H1 (cell line): Measurements from ENCODE around the gene RFNG. TPM values are rescaled to one million over a fixed set of nuclear protein-coding genes. Genes with fewer than 3 reads are reported as not detected.

Experiments
- BACH1 ChIP-seq: IDR thresholded peaks from 2 replicates; pipeline ENCODE4 v1.6.1; 2012; ENCODE audit warnings: low read length, improper control_type of control experiment
- CBX8 ChIP-seq: fragments of 300-800, 300-1000 bp; sonication (generic); IDR thresholded peaks from 2 replicates; pipeline ENCODE4 v1.7.1; 2016; ENCODE audit warnings: low read depth, low read length, borderline replicate concordance
- CHD2 ChIP-seq: IDR thresholded peaks from 2 replicates; pipeline ENCODE4 v1.6.1; 2012; ENCODE audit warnings: low read length, improper control_type of control experiment
- KDM5A ChIP-seq: fragments of 200-600 bp; IDR thresholded peaks from 2 replicates; pipeline ENCODE4 v1.7.1; 2012; ENCODE audit warnings: mild to moderate bottlenecking, low read length, inconsistent platforms, mixed read lengths
- RFX5 ChIP-seq: IDR thresholded peaks from 2 replicates; pipeline ENCODE4 v1.6.1; 2011; ENCODE audit warnings: low read depth, low read length, improper control_type of control experiment, borderline replicate concordance
- SIX5 ChIP-seq: IDR thresholded peaks from 2 replicates; pipeline ENCODE4 v1.6.1; 2011; ENCODE audit warnings: mild to moderate bottlenecking, low read depth, low read length
- polyA plus RNA-seq, 7 experiments: library from polyadenylated mRNA; depleted of rRNA in 3 of 7; stranded (reverse) in 5 of 7; unstranded in 2 of 7; fragments of >200 nt in 5 of 7; fragments of 200-250 nt in 2 of 7; gene quantifications; 1 replicate in 5 of 7; 2 replicates in 1 of 7; 4 replicates in 1 of 7; pipeline versions ENCODE4 v1.2.1 to v1.2.3, GENCODE V29; 2011 to 2013; ENCODE audit warnings: missing spikeins in 2 of 7, mixed read lengths in 2 of 7
- total RNA-seq: library from RNA; stranded (reverse); fragmentation: NEBNext Ultra II Directional; extraction: Animal tissue kit (Norgen Biotek cat#: 25700); gene quantifications from 2 replicates; pipeline ENCODE4 v1.2.1, GENCODE V29; 2021
- TF ChIP-seq, protein P1 (sequence below): fragments of 300-600 bp; sonication (generic); IDR thresholded peaks from 2 replicates; pipeline ENCODE4 v1.7.1; 2012; ENCODE audit warnings: low read length, moderate library complexity, mild to moderate bottlenecking, inconsistent platforms; ENCODE audit not compliant: insufficient replicate concordance

RFNG gene
- total and polyA plus RNA-seq, 2 of the 8 experiments (the other 6 are each of a cell fraction or from before 2014, with no cell fraction given), result 26.7 to 28.4 TPM

DNA sequence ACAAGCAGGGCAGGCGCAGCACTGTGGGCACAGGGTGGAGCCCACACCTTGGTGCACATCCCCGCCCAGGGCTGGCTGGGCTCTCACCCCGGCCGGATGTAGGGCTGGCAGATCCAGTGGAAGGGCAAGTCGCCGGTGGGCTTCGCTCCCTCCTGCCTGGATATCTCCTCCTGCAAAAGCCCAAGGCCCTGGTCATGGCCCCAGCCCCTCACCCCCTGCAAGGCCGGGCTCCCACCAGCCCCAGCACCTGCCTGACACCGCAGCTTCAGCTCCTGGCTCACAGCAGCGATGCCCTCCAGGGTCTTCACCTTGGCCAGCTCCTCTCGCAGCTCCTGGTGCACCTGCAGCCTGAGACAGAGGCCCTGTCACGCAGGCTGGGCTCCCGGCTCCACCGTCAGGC, 9.0 kb upstream of the RFNG start (continued):
- TF ChIP-seq CBX8 (no peak), RFX5 (no peak), KDM5A (no peak), SIX5 (no peak), BACH1 (no peak), CHD2 (no peak)
- TF ChIP-seq, protein P1, sequence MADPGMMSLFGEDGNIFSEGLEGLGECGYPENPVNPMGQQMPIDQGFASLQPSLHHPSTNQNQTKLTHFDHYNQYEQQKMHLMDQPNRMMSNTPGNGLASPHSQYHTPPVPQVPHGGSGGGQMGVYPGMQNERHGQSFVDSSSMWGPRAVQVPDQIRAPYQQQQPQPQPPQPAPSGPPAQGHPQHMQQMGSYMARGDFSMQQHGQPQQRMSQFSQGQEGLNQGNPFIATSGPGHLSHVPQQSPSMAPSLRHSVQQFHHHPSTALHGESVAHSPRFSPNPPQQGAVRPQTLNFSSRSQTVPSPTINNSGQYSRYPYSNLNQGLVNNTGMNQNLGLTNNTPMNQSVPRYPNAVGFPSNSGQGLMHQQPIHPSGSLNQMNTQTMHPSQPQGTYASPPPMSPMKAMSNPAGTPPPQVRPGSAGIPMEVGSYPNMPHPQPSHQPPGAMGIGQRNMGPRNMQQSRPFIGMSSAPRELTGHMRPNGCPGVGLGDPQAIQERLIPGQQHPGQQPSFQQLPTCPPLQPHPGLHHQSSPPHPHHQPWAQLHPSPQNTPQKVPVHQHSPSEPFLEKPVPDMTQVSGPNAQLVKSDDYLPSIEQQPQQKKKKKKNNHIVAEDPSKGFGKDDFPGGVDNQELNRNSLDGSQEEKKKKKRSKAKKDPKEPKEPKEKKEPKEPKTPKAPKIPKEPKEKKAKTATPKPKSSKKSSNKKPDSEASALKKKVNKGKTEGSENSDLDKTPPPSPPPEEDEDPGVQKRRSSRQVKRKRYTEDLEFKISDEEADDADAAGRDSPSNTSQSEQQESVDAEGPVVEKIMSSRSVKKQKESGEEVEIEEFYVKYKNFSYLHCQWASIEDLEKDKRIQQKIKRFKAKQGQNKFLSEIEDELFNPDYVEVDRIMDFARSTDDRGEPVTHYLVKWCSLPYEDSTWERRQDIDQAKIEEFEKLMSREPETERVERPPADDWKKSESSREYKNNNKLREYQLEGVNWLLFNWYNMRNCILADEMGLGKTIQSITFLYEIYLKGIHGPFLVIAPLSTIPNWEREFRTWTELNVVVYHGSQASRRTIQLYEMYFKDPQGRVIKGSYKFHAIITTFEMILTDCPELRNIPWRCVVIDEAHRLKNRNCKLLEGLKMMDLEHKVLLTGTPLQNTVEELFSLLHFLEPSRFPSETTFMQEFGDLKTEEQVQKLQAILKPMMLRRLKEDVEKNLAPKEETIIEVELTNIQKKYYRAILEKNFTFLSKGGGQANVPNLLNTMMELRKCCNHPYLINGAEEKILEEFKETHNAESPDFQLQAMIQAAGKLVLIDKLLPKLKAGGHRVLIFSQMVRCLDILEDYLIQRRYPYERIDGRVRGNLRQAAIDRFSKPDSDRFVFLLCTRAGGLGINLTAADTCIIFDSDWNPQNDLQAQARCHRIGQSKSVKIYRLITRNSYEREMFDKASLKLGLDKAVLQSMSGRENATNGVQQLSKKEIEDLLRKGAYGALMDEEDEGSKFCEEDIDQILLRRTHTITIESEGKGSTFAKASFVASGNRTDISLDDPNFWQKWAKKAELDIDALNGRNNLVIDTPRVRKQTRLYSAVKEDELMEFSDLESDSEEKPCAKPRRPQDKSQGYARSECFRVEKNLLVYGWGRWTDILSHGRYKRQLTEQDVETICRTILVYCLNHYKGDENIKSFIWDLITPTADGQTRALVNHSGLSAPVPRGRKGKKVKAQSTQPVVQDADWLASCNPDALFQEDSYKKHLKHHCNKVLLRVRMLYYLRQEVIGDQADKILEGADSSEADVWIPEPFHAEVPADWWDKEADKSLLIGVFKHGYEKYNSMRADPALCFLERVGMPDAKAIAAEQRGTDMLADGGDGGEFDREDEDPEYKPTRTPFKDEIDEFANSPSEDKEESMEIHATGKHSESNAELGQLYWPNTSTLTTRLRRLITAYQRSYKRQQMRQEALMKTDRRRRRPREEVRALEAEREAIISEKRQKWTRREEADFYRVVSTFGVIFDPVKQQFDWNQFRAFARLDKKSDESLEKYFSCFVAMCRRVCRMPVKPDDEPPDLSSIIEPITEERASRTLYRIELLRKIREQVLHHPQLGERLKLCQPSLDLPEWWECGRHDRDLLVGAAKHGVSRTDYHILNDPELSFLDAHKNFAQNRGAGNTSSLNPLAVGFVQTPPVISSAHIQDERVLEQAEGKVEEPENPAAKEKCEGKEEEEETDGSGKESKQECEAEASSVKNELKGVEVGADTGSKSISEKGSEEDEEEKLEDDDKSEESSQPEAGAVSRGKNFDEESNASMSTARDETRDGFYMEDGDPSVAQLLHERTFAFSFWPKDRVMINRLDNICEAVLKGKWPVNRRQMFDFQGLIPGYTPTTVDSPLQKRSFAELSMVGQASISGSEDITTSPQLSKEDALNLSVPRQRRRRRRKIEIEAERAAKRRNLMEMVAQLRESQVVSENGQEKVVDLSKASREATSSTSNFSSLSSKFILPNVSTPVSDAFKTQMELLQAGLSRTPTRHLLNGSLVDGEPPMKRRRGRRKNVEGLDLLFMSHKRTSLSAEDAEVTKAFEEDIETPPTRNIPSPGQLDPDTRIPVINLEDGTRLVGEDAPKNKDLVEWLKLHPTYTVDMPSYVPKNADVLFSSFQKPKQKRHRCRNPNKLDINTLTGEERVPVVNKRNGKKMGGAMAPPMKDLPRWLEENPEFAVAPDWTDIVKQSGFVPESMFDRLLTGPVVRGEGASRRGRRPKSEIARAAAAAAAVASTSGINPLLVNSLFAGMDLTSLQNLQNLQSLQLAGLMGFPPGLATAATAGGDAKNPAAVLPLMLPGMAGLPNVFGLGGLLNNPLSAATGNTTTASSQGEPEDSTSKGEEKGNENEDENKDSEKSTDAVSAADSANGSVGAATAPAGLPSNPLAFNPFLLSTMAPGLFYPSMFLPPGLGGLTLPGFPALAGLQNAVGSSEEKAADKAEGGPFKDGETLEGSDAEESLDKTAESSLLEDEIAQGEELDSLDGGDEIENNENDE, result no peak
